Measurements from ENCODE around the gene IRF5.
"Not testable (repeated sequence)": the region's sequence is repeated elsewhere in the genome, so short reads cannot be mapped to it uniquely, and the experiment has no call there.

IRF5 gene

GRCh38 chr7:128906001-128906765 is 31.5 kb upstream of the IRF5 start:
- no peak for DNase-seq

DNA sequence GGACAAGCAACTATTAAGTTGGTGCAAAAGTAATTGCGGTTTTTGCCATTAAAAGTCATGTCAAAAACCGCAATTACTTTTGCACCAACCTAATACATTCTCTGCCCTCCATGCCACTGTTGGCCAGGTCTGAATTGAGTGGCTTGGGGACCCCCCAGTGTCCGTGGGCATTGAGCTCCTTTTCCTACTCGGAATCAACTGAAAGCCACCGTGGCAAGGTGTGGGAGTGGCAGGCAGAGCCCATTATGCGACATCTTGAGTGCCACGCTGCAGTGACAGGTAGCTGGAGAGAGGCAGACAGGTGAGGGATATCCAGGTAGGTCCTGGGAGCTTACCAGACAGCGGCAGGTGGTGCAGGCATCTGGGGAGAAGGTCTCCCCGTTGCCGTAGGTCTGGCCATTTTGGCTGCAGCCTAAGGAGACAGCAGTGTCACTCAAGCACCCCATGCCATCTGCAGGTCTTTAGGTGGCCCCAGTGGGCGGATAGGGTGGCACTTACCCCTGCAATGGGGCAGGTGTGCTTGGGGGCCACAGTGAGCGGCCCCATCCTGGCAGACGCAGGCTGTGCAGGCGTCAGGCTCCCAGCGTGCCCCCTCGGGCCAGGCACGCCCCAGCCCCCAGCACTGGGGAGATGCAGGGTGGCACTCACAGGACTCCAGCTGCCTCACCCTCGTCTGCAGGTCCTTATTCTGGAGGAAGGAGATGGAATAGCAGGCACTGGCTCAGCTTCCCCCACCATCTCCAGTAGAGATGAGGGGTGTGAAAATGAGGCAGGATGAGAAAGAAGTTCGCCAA is 30.8 kb upstream of the IRF5 start:
- no peak for DNase-seq

DNA sequence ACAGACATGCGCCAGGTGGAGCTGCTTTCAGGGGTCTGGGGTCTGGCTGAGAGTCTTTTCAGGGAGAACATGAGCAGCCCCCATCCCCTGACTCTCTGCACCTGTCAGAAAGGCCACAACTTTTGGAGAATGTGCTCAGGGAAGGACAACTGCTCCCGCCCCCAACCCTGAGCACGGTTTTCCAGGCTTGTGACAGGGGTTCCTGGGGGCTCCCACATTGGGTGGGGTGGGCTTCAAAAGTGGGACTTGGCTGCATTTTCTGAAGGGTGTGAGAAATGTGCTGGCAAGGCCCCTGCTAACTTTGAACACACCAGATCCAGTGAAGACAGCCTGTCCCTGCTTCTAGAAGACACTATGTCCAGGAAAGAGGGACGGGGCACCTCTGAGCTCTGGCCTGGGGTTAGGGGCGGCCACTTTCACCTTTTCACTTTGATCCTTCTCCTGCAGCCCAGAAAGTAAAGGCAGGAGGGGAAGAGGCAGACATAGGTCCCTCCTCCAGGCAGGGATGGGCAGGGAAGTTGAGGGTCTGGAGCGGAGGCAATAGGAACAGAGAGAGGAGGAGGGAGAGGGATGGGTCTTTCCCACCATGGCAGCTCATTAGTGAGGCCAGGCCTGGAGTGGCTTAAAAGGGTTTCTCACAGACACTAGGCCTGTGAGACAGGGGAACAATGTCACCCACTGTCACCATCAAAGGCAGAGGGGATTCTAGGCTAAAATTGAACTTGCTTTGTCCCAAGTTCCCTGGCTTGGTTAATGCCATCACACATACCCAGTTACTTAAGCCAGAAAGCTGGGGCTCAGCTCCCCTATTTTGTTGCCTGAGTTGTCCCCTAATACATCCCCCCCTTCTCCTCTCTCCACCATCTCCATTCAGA is 28.7 kb upstream of the IRF5 start:
- DNase-seq, result no peak

DNA sequence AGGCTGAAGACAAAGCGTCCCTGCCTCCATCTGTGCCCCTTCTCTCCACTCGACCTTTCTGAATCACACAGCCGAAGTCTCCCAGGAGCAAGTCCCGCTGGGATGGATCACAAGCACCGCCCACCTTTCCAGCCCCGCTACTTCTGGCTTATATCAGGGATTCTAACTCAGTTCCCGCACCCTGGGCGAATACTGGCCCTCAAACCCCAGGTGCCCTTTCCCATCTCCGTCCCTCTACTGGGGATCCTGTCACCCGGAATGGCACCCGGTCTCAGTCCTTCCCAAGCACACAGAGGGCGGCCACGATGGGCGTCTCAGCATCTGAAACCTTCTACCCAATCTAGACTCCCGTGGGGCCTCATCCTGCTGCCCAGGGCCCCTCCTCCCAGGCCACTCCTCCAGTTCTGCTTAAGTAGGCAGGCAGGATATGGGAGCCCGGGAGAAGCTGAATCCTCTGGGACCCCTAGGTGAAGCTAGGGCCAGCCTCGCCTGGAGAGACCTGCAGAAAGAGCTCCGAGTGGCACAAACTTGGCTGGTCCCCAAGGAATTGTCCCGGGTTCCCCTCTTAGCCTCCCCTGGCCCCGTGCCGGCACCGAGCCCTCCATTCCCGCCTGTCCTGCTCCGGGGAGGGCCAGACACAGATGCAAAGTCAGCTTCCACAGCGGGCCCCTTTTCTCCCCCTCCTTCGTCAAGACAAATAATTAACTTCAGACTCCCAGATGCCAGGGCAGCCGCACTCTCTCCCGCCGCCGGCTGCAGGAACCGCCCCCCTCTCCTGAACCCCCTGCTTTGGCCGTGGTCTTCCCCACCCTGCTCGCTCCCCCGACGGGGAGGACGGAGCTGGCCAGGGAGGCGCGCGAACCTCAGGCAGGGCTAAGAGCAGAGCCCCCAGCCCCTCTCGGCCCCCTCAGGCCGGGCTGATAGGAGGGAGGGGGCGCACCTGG is 27.8 kb upstream of the IRF5 start:
- DNase-seq, result no peak

DNA sequence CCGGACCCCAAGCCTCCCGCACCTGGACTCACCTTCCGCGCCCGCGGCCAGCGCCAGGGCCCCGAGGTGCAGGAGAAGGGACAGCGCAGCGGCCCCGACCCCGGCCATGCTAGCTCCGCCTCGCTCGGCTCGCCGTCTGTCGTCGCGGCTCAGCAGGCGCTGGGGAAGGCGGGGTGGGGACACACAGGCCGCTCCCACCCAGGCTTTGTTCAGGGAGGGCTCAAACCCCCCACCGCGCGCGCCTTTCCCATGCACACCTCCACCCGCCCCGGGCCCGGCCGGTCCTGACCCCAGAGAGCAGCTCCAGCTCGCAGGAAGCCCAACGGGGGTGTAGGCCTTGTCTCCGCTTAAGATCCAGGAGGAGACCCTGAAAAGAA is 27.2 kb upstream of the IRF5 start, which contains the start of gene KCP:
Gene KCP, minus strand, starts transcription at position 141 of the 377 bp plus-strand sequence. Its CDS starts 33 bp downstream, at position 108.
- no peak for DNase-seq

DNA sequence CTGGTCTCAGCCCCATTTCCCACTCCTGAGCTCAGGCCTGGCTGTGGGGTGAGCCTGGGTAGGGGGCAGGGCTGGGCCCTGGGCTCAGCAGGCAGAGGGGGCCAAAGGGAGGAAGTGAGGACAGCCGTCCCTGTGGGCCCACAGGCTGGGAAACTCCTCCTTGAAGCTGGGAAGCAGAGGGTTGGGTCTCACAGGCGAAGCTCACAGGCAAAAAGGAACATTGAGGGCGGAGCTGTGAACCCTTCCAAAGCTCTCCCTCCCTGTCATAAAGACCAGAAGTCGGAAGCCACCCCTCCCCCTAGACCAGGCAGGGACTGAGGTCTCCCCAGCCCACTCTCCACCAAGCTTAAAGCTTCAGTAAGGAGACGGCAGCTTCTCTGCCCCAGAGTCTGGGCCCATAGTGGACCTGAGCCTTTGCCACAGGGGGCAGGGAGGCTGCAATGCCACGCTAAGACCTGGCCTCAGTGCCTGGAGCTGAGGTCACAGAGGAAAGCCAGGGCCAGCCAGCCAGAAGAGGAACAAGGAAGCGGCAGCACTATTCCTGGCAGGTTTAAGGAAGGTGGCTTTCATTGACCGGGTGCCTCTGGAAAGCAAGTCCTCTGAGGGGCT is 26.2 kb upstream of the IRF5 start:
- DNase-seq, result no peak

DNA sequence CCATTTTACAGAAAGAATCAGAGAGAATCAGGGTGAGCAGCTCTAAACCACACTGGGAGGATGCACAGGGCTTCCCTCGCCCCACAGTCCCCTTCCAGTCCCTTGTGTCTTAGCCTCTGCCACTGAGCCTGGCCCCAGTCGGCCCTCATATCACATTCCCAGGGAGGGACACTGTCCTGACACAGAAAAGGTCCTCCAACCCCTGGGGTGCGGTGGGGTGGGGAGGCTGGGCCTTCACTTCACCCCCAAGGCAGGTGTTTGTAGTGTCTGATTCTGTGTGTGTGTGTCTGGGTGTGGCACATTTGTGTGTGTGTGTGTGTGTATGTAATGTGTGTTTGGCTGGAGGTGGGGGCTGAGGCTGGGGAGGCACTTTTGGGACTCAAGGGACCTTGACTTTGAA is 25.4 kb upstream of the IRF5 start:
- DNase-seq, result no peak

DNA sequence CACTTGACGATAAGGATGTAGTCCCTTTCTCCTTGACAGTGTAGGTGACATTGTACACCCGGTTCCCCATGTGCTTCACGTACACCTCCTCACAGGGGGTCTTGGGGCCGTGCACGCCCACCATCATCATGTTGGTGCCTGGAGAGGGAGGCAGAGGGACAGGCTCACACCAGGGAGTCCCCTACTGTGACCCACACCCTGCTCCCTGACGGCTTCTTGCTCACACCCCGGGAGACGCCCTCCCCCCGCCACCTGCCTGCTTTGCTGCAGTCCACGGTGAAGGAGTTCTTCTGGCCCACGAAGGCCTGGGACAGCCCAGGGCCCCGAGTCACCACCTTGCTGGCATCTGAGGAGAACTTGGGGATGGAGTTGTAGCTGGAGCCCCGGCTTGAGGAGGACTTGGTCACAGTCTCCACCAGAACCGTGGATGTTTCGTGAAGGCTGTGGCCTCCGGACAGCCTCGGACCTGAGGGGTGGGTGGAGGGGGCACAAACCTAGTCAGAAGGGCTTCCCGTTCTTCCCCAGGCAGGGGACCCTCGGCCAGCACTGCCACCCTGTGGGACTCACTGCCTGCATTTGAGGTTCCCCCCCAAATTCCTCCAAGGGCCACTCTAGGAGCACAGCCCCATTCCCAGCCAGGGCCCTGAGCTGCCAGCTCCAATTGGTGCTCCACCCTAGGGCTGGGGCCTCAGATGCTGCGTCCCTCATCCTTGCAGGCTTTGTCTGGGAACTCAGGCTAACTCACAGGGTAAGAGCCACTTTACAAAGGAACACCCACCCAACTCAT is 24.8 kb upstream of the IRF5 start:
- not testable (repeated sequence) for DNase-seq

DNA sequence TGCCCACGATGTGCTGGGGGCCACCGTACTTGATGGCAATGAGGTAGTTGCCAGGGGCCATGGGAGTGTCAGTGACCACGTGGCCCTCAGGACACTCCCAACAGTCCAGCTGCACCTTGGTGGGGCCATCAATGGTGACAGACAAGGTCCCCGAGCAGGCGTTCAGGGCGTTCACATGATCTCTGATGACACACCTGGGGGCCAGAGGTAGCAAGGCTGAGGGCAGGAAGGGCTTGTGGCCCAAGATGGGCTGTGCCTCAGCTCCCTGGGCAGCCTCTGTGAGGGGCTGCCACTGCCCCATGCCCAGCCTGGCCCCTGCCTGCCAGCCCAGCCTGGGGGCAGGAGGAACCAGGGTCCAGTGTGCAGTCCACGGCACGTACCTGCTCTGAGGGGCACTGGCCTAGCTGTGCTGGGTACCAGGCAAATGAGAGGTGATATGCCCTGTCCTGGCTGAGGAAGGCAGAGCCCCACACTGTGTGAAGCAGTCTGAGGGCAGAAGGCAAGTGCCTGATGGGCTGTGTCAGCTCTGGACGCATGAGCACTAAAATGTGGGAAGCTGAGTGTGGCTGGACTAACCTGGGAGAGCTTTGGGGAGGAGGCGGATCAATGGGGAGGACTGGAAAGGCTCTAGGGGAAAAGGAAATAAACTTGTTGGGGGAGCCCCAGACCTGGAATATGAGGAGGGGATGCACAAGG is 23.7 kb upstream of the IRF5 start:
- no peak for DNase-seq

- no peak for DNase-seq
Measured at GRCh38 chr7:128914566-128915151, 23.1 kb upstream of the IRF5 start.

- DNase-seq, result no peak
Measured at GRCh38 chr7:128915271-128915819, 22.4 kb upstream of the IRF5 start.

DNA sequence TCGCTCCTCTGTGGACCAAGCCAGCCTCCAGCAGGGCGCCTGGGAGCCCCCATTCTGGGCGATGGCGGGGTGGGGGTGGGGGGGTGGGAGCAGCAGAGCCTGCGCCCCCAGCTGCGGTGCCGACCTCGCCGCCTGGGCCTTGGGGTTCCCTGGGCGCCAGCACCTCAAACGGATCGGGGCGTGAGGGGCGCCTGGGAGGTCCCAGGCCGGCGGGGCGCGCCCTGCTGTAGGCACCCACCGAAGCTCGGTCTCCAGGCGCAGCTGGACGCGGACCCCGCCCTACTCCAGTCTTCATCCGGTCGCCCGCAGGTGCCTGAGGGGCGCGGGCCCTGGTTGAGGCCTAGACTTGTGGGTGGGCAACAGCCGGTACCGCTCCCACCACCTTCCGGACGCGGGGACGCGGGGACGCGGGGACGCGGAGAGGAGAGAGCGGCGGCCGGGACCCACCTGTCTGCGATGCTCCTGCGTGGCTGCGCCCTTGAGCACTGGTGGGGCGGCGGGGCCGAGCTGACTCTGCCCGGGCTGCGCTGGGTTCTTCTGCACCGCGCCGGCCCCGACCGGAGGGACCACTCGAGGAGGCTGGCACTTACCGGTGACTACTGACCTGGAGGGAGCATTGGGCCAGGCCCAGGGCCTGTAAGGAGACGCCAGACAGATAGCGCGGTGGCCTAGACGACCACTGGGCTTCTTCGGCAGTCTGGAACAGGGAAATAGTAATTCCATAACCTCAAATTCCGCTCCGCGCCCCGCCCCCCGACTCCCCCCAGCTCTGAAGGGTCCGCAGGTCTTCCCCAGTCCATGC is 21.7 kb upstream of the IRF5 start:
- DNase-seq, result no peak

DNA sequence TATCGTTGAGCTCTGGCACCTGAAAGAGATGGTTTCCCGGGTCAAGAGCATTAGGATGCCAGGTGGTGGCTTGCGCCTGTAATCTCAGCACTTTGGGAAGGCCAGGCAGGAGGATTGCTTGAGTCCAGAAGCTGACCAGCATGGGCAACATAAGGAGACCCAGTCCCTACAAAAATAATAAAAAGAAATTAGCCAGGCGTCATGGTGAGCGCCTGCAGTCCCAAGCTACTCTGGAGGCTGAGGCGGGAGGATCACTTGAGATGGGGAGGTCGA is 21.1 kb upstream of the IRF5 start:
- DNase-seq, result no peak

GRCh38 chr7:128917122-128917521 is 20.6 kb upstream of the IRF5 start:
- no peak for DNase-seq

DNA sequence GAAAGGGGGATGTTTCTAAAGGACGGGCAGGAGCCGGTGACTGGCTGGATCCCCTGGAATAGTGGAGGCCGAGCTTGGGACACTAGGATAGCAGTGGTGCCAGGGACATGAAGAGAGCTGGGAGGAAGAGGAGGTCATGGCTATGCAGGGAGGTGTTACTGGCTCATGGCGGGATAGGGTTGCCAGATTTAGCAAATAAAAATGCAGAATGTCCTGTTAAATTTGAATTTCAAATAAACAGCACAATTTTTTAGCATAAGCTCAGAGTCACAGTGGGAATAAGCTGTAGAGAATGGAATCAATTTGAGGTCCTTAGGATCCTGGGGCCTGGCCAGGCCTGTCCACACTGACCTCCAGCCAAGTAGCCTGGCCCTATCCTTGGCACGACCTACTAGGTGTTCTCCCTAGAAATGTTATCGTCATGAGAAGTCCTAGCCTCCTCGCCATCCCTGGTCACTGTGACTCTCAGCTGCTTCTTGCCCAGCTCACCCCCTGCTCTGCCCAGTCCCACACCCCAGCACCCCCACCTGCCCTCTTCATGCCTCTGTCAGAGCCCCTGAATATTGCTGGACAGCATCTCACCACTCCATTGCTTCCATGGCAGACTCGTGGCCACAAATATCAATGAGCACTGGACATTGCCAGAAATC is 19.6 kb upstream of the IRF5 start:
- no peak for DNase-seq

DNA sequence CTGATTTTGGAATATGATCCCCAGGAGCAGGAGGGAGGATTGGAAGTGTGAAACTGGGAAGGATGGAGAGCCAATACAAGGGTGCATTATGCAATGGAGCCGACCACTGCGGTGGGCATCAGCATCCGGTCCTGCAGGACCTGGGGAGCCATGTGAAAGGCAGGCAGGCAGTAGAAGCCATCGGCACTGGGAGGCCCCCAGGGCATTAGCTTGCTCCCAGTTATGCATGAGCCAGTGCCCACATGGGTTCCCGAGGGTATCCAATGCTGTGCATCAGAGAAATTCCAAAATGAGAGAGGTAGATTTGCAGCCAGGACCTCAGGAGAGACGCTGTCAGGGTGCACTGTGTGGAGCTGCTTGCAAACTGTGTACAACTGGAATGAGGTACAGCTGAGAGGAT is 18.5 kb upstream of the IRF5 start:
- DNase-seq, result no peak

DNA sequence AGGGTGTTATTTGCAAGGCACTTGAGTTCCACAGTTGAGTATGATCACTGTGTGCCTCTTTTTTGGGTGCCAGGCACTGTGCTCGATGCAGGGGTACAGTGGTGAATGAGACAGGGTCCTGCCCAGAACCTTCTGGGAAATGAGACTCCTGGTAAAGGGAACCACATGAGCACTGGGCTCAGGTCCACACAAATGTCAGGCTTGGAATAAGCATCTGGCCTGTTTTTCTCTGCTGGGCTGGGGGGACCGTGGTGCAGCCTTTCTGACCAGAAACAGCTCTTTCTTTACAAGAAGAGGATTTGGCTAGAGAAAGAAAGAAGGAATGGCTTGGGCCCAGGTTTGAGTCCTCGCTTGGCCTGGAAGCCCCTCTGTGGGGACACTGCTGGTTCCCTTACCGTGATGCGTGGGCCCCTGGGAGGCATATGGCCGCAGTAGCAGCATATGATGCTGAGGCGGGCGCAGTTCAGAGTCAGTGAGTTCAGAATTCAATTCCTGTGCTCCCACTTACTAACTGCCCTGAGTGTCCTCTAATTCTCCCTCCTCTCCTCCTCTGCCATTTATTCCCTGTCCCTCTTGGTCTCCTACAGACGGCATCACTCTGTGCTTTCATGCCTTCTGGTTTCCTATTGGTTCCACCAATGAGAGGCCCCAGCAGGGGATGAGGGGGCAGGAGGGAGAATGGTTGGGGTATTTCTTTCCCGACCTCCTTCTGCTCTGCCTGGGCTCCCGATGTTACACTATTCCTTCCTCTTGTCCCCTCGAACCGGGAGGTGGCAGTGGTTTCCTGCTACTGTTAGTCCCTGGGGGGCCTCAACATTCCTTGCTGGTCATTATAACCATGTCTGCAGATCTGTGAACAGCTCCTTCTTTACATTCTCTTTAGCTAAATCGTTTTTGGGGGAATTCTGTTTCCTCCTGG is 17.6 kb upstream of the IRF5 start:
- no peak for DNase-seq
